H1 (cell line): ENCODE results near the gene SMLR1. TPM values are rescaled to one million over a fixed set of nuclear protein-coding genes. Genes with fewer than 3 reads are reported as not detected.

Experiments
- CTCF ChIA-PET: fragments of 300-600 bp; sonication (Branson Sonifier 250); formaldehyde crosslinking; loops from one replicate; lab custom pipeline; 2021; ENCODE audit not compliant: partially characterized antibody; lab: Charles Lee
- POLR2A ChIA-PET: fragments of 300-600 bp; sonication (Branson Sonifier 250); formaldehyde crosslinking; loops from one replicate; lab custom pipeline; 2021; ENCODE audit warnings: inconsistent platforms; ENCODE audit not compliant: partially characterized antibody; lab: Charles Lee
- DNase-seq, 2 experiments: peaks; one replicate each; pipeline versions ENCODE4 v3.0.0 to v3.0.0-alpha.2; 2010 to 2022; ENCODE audit warnings: low spot score in 2 of 2, low read depth in 1 of 2, mixed read lengths in 1 of 2
- FAIRE-seq: peaks from 2 replicates; lab custom pipeline; 2011; peaks lifted over from hg19 to GRCh38; lab: Jason Lieb, UNC
- H2AFZ ChIP-seq: 2 replicates; pipeline ENCODE4 v1.8.1; 2012; ENCODE audit warnings: low read length, inconsistent platforms
- H2AK5ac ChIP-seq: 2 replicates; pipeline ENCODE4 v1.6.1; 2013; ENCODE audit warnings: low read depth, low read length
- H2BK120ac ChIP-seq: replicated peaks from 2 replicates; pipeline ENCODE3; 2013; ENCODE audit warnings: low read depth, low read length, inconsistent platforms
- H2BK12ac ChIP-seq: 2 replicates; pipeline ENCODE4 v1.6.1; 2013; ENCODE audit warnings: low read depth, low read length
- H2BK15ac ChIP-seq: 2 replicates; pipeline ENCODE4 v1.6.1; 2013; ENCODE audit warnings: low read length
- H2BK20ac ChIP-seq: 2 replicates; pipeline ENCODE4 v1.6.1; 2013; ENCODE audit warnings: low read length
- H2BK5ac ChIP-seq: 2 replicates; pipeline ENCODE4 v1.6.1; 2013; ENCODE audit warnings: low read depth, low read length
- H3K14ac ChIP-seq: 2 replicates; pipeline ENCODE4 v1.6.1; 2013; ENCODE audit warnings: inconsistent platforms; ENCODE audit not compliant: insufficient read length
- H3K18ac ChIP-seq: 2 replicates; pipeline ENCODE4 v1.6.1; 2013; ENCODE audit warnings: low read length; ENCODE audit errors: extremely low read depth
- H3K23ac ChIP-seq: 2 replicates; pipeline ENCODE4 v1.6.1; 2013; ENCODE audit warnings: inconsistent platforms; ENCODE audit not compliant: insufficient read length
- H3K23me2 ChIP-seq: 2 replicates; pipeline ENCODE4 v1.6.1; 2013; ENCODE audit warnings: low read depth, low read length
- H3K27ac ChIP-seq: 2 replicates; pipeline ENCODE4 v1.6.1; 2011; ENCODE audit warnings: low read depth, low read length, inconsistent platforms
- H3K27me3 ChIP-seq, 4 experiments: replicated peaks in 1 of 4; 1 replicate in 1 of 4; 2 replicates in 3 of 4; pipeline versions ENCODE4 v1.6.1 to v1.8.1; 2011 to 2013; ENCODE audit warnings: low read length in 3 of 4, mild to moderate bottlenecking in 3 of 4, inconsistent platforms in 2 of 4, mixed read lengths in 2 of 4, moderate library complexity in 1 of 4; ENCODE audit not compliant: control insufficient read depth in 3 of 4, insufficient read depth in 3 of 4; ENCODE audit errors: extremely low read depth in 1 of 4
- H3K36me3 ChIP-seq, 4 experiments: 2 replicates each; pipeline versions ENCODE4 v1.6.1 to v1.8.1; 2011 to 2013; ENCODE audit warnings: mild to moderate bottlenecking in 4 of 4, low read length in 3 of 4, moderate library complexity in 2 of 4, control low read depth in 1 of 4, inconsistent platforms in 1 of 4; ENCODE audit not compliant: insufficient read depth in 4 of 4, control insufficient read depth in 2 of 4
- H3K4ac ChIP-seq: replicated peaks from 2 replicates; pipeline ENCODE3; 2013; ENCODE audit warnings: low read length, low read depth, mixed read lengths, inconsistent platforms; ENCODE audit not compliant: insufficient read length
- H3K4me1 ChIP-seq, 4 experiments: replicated peaks in 1 of 4; 1 replicate in 1 of 4; 2 replicates in 3 of 4; pipeline versions ENCODE4 v1.6.1 to v1.8.1; 2011 to 2013; ENCODE audit warnings: low read length in 3 of 4, inconsistent platforms in 2 of 4, mixed read lengths in 1 of 4; ENCODE audit not compliant: insufficient read depth in 4 of 4, control insufficient read depth in 3 of 4
- H3K4me2 ChIP-seq, 2 experiments: 2 replicates each; pipeline versions ENCODE4 v1.6.1 to v1.8.1; 2011 to 2013; ENCODE audit warnings: low read depth in 2 of 2, low read length in 2 of 2, control low read depth in 1 of 2, inconsistent platforms in 1 of 2, mild to moderate bottlenecking in 1 of 2; ENCODE audit not compliant: insufficient read depth in 1 of 2
- H3K4me3 ChIP-seq, 4 experiments: fragments of 200-600, 300-600 bp in 1 of 4; sonication (generic), shearing (Covaris generic), sonication (Bioruptor Twin) in 1 of 4; 2 replicates each; pipeline versions ENCODE4 v1.5.1 to v1.8.1; 2011 to 2016; ENCODE audit warnings: low read length in 4 of 4, low read depth in 3 of 4, control low read depth in 2 of 4, inconsistent platforms in 2 of 4, mild to moderate bottlenecking in 2 of 4, mixed read lengths in 1 of 4, moderate library complexity in 1 of 4; ENCODE audit not compliant: insufficient read depth in 2 of 4; ENCODE audit errors: extremely low read depth in 1 of 4
- H3K56ac ChIP-seq: replicated peaks from 2 replicates; pipeline ENCODE3; 2013; ENCODE audit warnings: low read depth, mild to moderate bottlenecking, mixed read lengths, low read length, inconsistent platforms; ENCODE audit not compliant: insufficient read length
- H3K79me1 ChIP-seq: 2 replicates; pipeline ENCODE4 v1.6.1; 2013; ENCODE audit warnings: low read depth, low read length, control low read depth
- H3K79me2 ChIP-seq, 2 experiments: 2 replicates each; pipeline versions ENCODE4 v1.6.1 to v1.8.1; 2012 to 2013; ENCODE audit warnings: low read length in 2 of 2, mild to moderate bottlenecking in 2 of 2, inconsistent platforms in 1 of 2; ENCODE audit not compliant: insufficient read depth in 2 of 2, control insufficient read depth in 1 of 2
- H3K9ac ChIP-seq, 4 experiments: replicated peaks in 1 of 4; 1 replicate in 1 of 4; 2 replicates in 3 of 4; pipeline versions ENCODE4 v1.6.1 to v1.8.1; 2011 to 2013; ENCODE audit warnings: low read depth in 3 of 4, low read length in 3 of 4, control low read depth in 2 of 4, mild to moderate bottlenecking in 2 of 4, moderate library complexity in 2 of 4, inconsistent platforms in 1 of 4; ENCODE audit errors: extremely low read depth in 1 of 4
- H3K9me3 ChIP-seq, 2 experiments: 2 replicates each; pipeline versions ENCODE4 v1.6.1 to v1.8.1; 2012 to 2013; ENCODE audit warnings: mild to moderate bottlenecking in 2 of 2, moderate library complexity in 2 of 2, control low read depth in 1 of 2, inconsistent platforms in 1 of 2, low read depth in 1 of 2, low read length in 1 of 2, mixed read lengths in 1 of 2; ENCODE audit not compliant: insufficient read depth in 2 of 2
- H4K20me1 ChIP-seq, 2 experiments: replicated peaks in 1 of 2; 2 replicates each; pipeline versions ENCODE3 to v1.8.1; 2011 to 2013; ENCODE audit warnings: inconsistent platforms in 2 of 2, low read length in 2 of 2, mild to moderate bottlenecking in 1 of 2; ENCODE audit not compliant: insufficient read depth in 2 of 2, control insufficient read depth in 1 of 2
- H4K5ac ChIP-seq: 2 replicates; pipeline ENCODE4 v1.6.1; 2013; ENCODE audit warnings: low read length, low read depth, mixed read lengths, inconsistent platforms; ENCODE audit not compliant: insufficient read length
- H4K8ac ChIP-seq: 2 replicates; pipeline ENCODE4 v1.8.0; 2013; ENCODE audit warnings: mild to moderate bottlenecking, moderate library complexity, low read length, inconsistent platforms; ENCODE audit not compliant: insufficient read depth; ENCODE audit errors: extremely low read depth
- H4K91ac ChIP-seq: replicated peaks from 2 replicates; pipeline ENCODE3; 2013; ENCODE audit warnings: low read length, mixed read lengths, inconsistent platforms; ENCODE audit not compliant: insufficient read length
- BACH1 ChIP-seq: IDR thresholded peaks from 2 replicates; pipeline ENCODE4 v1.6.1; 2012; ENCODE audit warnings: low read length, improper control_type of control experiment
- CTBP2 ChIP-seq: IDR thresholded peaks from 2 replicates; pipeline ENCODE4 v1.7.0; 2011; ENCODE audit warnings: borderline replicate concordance, mild to moderate bottlenecking, moderate library complexity, mixed read lengths, low read length; ENCODE audit not compliant: insufficient read depth, insufficient read length
- EP300 ChIP-seq, 2 experiments: IDR thresholded peaks; 1 replicate in 1 of 2; 2 replicates in 1 of 2; pipeline ENCODE4 v1.6.1; 2011 to 2012; ENCODE audit warnings: low read depth in 2 of 2, low read length in 2 of 2, mild to moderate bottlenecking in 2 of 2, borderline replicate concordance in 1 of 2, inconsistent platforms in 1 of 2, moderate library complexity in 1 of 2
- JUN ChIP-seq: IDR thresholded peaks from 2 replicates; pipeline ENCODE4 v1.6.1; 2011; ENCODE audit warnings: low read depth, mild to moderate bottlenecking, improper control_type of control experiment, low read length
- JUND ChIP-seq: IDR thresholded peaks from 2 replicates; pipeline ENCODE4 v1.6.1; 2011; ENCODE audit warnings: mild to moderate bottlenecking, improper control_type of control experiment, low read length
- KDM5A ChIP-seq: fragments of 200-600 bp; IDR thresholded peaks from 2 replicates; pipeline ENCODE4 v1.7.1; 2012; ENCODE audit warnings: mild to moderate bottlenecking, low read length, inconsistent platforms, mixed read lengths
- SP1 ChIP-seq: IDR thresholded peaks from 2 replicates; pipeline ENCODE4 v1.6.1; 2011; ENCODE audit warnings: low read depth, low read length
- WGBS, 2 experiments: shearing (Covaris generic) in 1 of 2; methylation state at CpG; one replicate each; pipeline versions ENCODE4 v1.1.6 to v1.1.7; 2013 to 2015; ENCODE audit warnings: low lambda C conversion rate in 2 of 2, mixed read lengths in 2 of 2, inconsistent platforms in 1 of 2, low coverage in 1 of 2, missing lambda C conversion rate in 1 of 2; ENCODE audit not compliant: insufficient replicate concordance in 2 of 2, insufficient coverage in 1 of 2, insufficient read length in 1 of 2; ENCODE audit errors: extremely low coverage in 1 of 2, missing lambda C conversion rate in 1 of 2; 5-methylcytosine and 5-hydroxymethylcytosine counted together
- polyA plus RNA-seq, 7 experiments: library from polyadenylated mRNA; depleted of rRNA in 3 of 7; stranded (reverse) in 5 of 7; unstranded in 2 of 7; fragments of >200 nt in 5 of 7; fragments of 200-250 nt in 2 of 7; gene quantifications; 1 replicate in 5 of 7; 2 replicates in 1 of 7; 4 replicates in 1 of 7; pipeline versions ENCODE4 v1.2.1 to v1.2.3, GENCODE V29; 2011 to 2013; ENCODE audit warnings: missing spikeins in 2 of 7, mixed read lengths in 2 of 7
- total RNA-seq: library from RNA; stranded (reverse); fragmentation: NEBNext Ultra II Directional; extraction: Animal tissue kit (Norgen Biotek cat#: 25700); gene quantifications from 2 replicates; pipeline ENCODE4 v1.2.1, GENCODE V29; 2021
- TF ChIP-seq, protein P1 (sequence below): IDR thresholded peaks from 2 replicates; pipeline ENCODE4 v1.6.1; 2012; ENCODE audit warnings: inconsistent platforms

SMLR1 gene
- total and polyA plus RNA-seq, 2 of the 8 experiments (the other 6 are each of a cell fraction or from before 2014, with no cell fraction given), result not detected

DNA sequence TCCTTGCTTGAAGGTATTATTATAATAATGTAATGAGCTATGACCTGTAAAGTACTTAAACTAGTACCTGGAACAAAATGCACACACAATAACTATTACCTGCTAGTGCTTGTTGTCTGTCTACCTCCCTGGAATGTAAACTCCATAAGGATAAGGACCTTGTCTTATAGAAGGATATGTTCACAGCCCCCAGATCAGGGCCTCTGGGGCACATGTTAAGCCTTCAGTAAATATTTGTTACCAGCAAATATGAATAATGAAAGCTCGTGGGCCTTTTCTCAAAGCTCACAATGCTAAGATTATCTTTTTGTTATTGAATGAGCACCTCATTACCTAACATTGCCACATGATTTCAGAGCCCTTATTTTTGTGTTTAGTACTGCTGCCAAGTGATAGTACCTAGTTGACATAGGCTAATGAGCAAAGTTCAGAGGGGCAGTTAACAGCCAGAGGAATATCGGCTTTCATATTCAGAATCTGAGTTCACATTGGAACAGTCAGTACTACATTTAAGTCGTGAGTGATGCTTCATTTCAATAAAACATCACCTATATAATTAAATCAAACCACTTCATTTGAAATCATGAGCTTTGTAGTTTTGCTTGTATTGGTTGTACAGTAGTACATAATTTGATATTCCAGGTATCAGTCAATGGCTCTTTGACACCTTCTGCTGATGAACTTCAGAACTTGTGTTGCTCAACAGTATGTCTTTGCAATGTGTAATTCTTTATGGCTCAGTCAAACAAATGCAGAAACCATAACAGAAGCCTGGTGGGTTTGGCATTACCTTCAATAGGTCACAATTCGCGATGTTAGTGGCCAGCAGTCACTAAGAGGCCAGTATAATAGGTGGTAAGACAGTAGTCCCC lies 11.8 kb upstream of the SMLR1 start:
- no peak for FAIRE-seq
- H3K9ac ChIP-seq, result no peak overlapping the region
- no peak overlapping the region for H4K91ac ChIP-seq
- no peak overlapping the region for H3K4me2 ChIP-seq
- no peak overlapping the region for H4K8ac ChIP-seq
- no peak overlapping the region for H2BK20ac ChIP-seq
- 78% methylated on average over 5 of the region's 5 CpGs; no CpG with 5 or more reads in 1 of the 2 experiments for WGBS, 2 experiments
- no peak overlapping the region for H3K23ac ChIP-seq
- no peaks in the 10 kb centered on the region for H3K36me3 ChIP-seq
- H2BK15ac ChIP-seq, result no peak overlapping the region
- H3K23me2 ChIP-seq, result no peaks in the 10 kb centered on the region
- H2BK5ac ChIP-seq, result no peak overlapping the region
- no peak overlapping the region for H2BK120ac ChIP-seq
- no peak overlapping the region for H2AK5ac ChIP-seq
- H2AFZ ChIP-seq, result no peak overlapping the region
- H3K4me1 ChIP-seq, result no peaks in the 10 kb centered on the region
- no peak overlapping the region for H4K5ac ChIP-seq
- no peak overlapping the region for H3K4ac ChIP-seq
- H3K56ac ChIP-seq, result no peak overlapping the region
- no peak overlapping the region for H3K14ac ChIP-seq
- peaks cover 0 to 1% (median 0%) of the 10 kb centered on the region in 4 experiments; a peak in 1 of 7 replicates for H3K27me3 ChIP-seq
- CTCF ChIA-PET, result interaction anchor here (1.1 kb wide), 1 partner anchor 12 kb away, joined by 4 read pairs; the partner anchor contains the start of gene SMLR1
- H3K9me3 ChIP-seq, result no peaks in the 10 kb centered on the region
- no peaks in the 10 kb centered on the region for H3K79me2 ChIP-seq
- H4K20me1 ChIP-seq, result no peaks in the 10 kb centered on the region
- H3K4me3 ChIP-seq, result no peak overlapping the region
- no peak overlapping the region for H2BK12ac ChIP-seq
- no peak for DNase-seq
- no peaks in the 10 kb centered on the region for H3K79me1 ChIP-seq
- TF ChIP-seq BACH1, result no peak
- no peak for TF ChIP-seq JUN
- TF ChIP-seq EP300 (IDR thresholded peaks at IDR 0.05; ENCODE audit: borderline replicate concordance in 1 of 2, low read depth in 2 of 2, low read length in 2 of 2), result no peak
- TF ChIP-seq JUND, result no peak
- TF ChIP-seq, protein P1, sequence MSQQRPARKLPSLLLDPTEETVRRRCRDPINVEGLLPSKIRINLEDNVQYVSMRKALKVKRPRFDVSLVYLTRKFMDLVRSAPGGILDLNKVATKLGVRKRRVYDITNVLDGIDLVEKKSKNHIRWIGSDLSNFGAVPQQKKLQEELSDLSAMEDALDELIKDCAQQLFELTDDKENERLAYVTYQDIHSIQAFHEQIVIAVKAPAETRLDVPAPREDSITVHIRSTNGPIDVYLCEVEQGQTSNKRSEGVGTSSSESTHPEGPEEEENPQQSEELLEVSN, result no peak
- no peak for TF ChIP-seq CTBP2
- TF ChIP-seq KDM5A, result no peak
- no peak for TF ChIP-seq SP1
- TF ChIP-seq, all 59 proteins: peak for 0
- POLR2A ChIA-PET, result interaction anchor here (1.1 kb wide), 1 partner anchor 11 kb away, joined by 3 read pairs; no protein-coding TSS in a partner anchor
- no peak overlapping the region for H3K27ac ChIP-seq
- no peak overlapping the region for H3K18ac ChIP-seq
